ENCODE measurements around the gene EED.

DNA sequence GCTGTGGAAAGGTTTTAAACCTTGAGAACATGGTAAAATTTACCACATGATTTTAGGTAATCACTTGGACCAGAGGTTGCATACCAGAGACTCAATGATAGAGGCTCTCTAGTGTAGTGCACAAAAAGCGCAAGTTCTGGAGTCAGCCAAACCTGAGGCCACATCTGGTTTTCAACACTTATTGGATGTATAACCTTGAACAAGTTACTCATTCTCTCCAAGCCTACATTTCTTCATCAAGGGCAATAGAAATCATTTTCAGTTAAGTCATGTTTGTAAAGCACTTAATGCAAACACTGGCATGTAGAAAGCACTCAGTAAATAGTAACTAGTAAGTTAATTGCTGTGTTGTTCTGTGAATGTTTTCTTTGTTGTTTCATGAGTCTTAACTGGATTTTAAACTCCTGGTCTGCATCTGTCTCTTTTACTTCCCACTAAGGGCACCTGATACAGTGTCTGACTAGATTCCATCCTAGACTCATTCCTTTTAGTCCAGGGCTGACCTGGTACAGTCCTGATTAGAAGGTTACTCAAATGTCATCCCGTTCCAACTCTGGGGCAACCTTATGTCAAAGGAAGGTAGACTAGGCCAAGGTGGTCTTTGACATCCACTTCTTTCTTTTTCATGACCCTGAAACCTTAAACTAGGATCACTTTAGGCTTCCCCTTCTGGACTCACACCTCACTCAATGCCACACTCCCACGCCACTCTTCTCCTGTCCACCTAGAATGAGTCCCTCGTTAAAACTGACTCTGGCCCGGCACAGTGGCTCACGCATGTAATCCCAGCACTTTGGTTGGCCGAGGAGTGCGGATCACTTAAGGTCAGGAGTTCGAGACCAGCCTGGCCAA is 34.5 kb upstream of the EED start:
- TF ChIP-seq, protein P1, sequence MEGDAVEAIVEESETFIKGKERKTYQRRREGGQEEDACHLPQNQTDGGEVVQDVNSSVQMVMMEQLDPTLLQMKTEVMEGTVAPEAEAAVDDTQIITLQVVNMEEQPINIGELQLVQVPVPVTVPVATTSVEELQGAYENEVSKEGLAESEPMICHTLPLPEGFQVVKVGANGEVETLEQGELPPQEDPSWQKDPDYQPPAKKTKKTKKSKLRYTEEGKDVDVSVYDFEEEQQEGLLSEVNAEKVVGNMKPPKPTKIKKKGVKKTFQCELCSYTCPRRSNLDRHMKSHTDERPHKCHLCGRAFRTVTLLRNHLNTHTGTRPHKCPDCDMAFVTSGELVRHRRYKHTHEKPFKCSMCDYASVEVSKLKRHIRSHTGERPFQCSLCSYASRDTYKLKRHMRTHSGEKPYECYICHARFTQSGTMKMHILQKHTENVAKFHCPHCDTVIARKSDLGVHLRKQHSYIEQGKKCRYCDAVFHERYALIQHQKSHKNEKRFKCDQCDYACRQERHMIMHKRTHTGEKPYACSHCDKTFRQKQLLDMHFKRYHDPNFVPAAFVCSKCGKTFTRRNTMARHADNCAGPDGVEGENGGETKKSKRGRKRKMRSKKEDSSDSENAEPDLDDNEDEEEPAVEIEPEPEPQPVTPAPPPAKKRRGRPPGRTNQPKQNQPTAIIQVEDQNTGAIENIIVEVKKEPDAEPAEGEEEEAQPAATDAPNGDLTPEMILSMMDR (conservative IDR thresholded peaks at IDR 0.05): no peak
- TF ChIP-seq ZFX (IDR thresholded peaks at IDR 0.05): no peak

Data from C4-2B (cell line).